HG03432 (cell line): ENCODE measurements around the gene DOK3.
A peak's percentile ranks its signal among the peaks of the same experiment; 100 is the strongest.
"Not testable (repeated sequence)": the region's sequence is repeated elsewhere in the genome, so short reads cannot be mapped to it uniquely, and the experiment has no call there.

Experiments
- ATAC-seq: cut with Tn5 transposase; IDR thresholded peaks from one replicate; pipeline ENCODE4 v1.9.1; 2021; ENCODE audit warnings: mild to moderate bottlenecking, moderate library complexity; ENCODE audit not compliant: unreplicated experiment

DOK3 gene

DNA sequence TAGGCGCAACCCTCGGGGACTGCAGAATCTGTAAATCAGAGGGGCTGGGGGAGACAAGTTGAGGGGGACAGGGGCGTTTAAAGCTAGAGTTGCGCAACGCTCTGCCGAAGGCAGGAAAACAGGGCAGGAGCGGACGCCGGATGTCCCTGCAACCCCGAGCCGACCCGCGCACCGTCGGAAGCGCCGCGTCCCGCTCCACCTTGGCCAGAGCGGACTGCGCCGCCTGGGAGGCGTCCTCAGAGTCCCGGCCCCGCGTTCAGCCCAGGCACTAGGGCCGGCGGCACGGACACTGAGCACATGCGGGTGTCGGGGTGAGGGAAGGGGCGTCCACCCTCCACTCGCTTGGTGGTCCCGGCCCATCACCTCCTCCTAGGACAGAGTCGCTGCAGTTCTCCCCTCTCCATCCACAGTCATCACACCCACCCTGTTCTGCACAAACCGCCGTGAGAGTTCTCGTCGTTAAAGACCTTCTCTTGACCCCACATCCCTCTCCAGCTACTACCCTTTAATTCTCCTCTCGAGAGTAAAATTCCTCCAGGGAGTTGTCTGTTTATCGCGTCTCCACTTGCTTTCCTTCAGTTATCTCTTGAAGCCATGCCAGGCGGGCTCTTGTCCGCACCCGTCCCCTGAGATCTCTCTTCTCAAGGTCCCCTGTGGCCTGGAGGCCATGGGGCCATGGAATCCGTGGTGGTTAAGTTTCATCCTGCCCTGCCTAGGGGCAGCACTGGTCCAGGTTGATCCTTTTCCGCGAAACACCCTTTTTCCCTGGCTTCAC lies 11.4 kb downstream of the DOK3 start:
- ATAC-seq, result peak; percentile 1

DNA sequence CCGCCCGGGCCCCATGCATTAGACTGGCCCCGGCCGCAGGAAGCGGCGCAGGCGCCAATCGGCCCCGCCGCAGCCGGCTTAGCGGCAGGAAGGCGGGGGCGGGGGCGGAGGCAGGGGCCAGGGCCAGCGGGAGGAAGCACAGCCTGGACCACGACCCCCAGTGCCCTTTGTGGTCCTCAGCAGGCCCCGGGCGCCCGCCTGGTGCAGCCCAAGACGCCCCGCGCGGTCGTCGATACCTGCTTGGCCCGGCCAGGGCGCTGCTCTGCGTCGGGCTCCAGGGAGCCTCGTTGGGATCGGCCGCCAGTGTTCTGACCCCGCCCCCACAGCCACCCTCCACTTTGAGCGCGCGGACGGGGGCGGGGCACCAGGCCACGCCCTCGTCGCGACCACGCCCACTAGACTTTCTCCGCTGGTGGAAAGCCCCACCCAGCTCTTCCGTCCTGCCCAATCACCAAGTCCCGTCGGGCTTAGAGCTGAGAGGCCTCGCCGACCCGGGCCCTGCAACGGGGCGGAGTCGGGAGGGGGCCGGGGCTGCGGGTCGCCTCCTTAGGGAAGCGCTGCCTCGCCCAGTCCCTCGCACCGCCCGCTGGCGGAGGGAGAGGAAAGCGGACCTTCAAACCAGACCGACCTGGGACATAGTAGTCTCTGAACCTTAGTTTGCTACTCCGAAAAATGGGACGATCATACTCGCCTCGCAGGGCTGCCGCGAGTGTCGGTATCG lies 12.2 kb downstream of the DOK3 start, which contains the start of gene PDLIM7:
PDLIM7 (minus strand) TSS at position 313 of the 721 bp plus-strand sequence. CDS start 1,092 bp downstream, outside the sequence.
- ATAC-seq, result peak; percentile 81

DNA sequence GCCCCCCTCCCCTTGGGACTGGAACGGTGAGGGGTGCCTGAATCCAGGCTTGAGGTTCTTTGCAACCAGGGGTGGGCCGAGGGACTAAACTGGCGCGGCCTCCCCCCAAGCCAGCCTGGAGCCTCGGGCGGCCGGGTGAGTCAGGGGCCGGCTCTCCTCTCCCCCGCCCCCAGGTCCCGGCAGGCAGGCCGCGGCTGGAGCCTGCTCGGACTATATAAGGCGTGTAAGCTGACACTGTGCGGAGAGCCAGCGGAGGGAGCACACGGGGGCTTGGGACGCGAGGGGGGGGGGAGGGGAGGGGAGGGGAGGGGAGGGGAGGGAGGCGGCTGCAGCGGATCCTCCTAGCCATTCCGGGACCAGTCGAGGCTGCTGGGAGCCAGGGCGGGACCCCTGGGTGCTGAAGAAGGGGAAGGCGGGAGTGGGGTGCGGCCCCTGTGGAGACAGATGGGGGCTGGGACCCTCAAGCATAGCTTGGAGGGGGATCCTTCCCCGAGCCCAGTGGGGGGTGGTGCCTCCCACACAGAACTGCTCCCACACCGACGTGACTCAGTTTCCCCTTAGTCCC lies 12.8 kb downstream of the DOK3 start:
- no peak for ATAC-seq

DNA sequence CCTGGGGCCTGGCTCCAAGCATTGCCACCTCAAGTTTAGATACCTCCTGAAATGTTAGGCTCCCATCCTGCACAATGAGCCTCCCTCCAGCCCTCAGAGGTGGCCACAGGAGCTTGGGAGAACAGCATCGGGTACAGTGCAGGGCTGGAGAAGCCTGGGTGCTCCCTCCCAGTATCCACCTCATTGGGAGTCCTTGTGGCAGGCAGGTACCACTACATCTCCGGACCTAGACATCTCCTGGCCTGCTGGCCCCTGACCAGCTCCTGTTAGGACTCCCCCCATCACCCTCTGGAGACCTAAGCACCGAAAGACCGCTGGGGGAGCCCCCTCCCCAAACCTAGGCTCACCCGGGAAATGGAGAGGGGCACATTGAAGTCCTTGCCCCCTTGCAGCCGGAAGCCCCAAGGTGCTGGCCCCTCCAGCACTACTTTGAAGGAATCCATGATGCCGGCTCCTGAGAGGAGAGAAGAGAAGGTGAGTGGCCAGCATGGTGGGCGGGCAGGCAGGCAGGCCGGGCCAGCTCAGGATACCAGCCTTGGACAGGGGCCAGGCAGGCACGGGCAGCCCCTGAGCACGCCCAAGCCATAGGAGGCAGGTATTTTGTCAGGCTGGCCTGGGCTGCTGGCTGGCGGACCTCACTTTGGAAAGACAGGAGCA lies 13.4 kb downstream of the DOK3 start:
- ATAC-seq, result no peak

DNA sequence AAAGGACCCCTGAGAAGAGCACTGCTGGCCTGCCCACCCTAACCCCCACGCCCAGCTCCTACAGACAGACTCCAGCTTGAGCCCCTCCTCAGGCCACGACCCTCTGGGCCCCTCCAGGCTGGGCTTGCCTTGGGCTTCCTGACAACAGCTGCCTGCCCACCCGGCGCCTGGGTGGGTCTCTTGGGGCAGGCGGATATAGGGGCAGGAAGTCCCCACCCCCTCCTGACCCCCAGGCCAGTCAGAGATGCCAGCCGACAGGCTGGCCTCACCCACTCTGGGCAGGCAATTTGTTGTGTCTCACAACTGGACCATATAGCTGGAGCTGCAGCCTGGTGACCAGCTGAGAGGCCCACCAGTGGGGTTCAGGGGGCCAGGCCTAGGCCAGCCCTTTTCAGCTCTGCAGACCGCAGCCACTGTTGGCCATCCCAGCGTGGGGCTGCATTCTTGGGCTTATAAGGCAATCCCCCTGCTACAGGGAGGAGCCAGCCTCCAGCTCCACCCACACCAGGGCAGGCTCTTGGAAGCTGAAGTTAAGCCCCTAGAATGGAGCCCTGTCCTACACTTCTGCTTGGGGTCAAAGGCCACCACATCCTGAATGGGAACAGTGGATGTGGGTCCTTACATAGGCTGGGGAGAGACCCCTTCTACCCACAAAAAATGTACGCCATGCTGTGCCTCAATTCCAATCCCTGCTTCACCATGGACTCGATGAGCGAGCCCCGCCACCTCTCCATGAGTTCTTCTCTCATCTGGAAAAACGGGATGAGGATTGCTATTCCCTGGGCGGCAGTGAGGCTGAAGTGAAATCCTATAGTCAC lies 14.2 kb downstream of the DOK3 start:
- no peak for ATAC-seq

DNA sequence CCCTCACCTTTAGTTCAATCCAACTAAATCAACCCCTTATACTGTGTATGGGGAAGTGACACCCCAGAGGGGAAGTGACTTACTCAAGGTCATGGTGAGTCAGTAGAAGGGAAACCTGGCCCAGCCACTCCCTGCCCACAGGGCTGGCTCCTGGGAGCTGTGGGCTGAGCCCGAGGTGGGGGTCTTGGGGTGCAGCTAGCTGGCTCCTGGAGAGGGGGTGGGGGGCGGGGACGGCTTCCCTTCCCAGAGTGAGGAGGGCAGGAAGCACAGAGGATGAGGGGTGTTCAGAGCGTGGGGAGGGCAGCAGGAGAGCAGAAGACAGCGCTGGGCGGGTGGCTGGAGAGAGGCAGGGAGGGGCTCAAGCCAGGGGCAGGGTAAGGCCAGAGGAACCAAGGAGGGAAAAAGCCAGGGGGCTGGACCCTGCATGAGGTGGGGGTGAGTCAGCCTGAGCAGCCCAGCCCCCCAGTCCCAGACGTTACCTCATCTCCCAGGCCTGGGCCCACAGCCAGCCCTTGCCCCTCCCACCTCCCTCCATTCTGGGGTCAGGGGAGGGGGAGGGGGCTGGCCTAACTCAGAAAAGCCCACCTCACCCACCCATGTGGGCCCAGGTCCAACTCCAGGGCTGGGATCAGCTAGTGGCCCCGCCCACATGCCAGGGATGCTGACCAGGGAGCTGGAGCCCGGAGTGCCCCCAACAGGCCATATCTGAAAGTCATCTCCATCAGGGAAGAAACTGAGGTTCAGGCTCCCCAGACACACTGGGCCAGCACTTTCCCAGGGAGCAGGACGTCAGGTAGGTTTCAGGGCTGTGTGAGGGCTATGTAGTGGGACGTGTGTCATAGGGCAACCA lies 15.1 kb downstream of the DOK3 start:
- no peak for ATAC-seq

DNA sequence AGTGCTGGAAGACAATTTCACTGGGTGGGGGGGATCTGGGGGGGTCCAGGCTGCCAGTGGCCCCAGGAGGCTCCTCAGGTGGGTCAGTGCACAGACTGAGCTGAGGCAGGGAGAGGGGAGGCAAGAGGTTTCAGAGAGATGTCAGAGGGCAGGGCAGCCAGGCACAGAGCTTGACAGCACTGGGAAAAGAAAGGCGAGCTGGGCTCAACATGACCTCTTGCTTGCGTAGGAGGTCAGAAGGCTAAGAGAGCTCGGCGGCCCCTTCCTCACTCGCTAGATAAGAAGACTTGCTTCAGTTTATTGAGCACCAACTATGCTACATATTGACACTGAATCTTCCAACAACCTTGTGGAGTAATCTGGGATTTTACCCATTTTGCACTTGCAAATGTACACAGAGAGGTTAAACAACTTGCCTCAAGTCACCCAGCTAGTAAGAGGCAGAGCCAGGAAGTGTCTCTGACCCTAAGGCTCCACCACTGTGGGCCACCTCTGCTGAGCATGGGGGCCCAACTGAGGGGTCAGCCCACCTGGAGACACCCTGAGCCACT lies 15.8 kb downstream of the DOK3 start:
- ATAC-seq, result no peak

DNA sequence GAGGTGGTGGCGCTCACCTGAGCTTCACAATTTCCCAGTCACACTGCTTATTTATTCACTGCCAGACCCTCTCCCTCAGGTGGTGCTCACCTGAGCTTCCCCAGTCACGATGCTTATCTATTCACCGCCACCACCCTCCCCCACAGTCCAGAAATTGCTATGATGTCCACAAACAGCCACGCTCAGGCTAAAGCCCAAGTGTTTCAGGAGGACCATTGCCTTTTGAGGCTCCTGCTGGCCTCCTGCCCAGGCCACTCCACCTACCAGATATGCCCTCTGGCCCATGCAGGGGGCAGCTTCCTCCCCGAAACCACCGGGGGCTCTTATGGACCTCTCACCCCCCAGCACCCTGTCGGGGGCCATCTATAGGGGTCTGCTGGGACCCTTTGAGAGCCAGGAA lies 16.8 kb downstream of the DOK3 start:
- ATAC-seq, result no peak

DNA sequence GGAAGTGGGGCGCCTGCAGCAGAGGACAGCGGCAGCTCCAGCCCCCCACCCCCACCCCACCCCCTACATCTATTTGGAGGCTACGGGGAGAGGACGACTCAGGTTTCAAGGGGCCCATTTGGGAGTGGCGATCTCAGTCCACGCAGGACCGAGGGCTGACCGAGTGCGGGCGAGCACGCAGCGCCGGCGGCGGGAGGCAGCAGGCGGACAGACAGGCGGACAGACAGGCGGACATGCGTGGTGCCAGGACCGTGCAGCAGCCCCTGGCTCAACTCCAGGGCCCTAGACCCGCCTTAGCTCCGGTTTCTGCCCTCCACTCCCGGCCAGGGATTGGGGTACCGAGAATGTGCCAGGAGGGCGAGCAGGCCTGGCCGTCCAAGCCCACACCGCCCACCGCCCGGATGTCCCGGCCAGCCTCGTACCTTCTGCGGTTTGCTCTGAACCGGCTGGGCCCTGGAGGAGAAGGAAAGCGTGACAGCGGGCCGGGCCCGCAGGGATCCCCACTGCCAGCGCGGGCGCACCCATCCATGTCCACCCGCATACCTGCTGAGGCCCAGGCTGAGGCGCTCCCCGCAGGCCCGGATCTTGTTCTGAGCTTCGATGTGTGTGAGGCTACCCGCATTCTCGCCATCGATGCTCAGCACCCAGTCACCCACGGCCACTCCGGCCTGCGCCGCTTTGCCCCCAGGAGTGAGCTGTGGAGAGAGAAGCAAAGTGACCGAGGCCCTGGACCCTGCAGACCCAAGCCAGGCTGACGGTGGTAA lies 17.5 kb downstream of the DOK3 start:
- ATAC-seq, result no peak

DNA sequence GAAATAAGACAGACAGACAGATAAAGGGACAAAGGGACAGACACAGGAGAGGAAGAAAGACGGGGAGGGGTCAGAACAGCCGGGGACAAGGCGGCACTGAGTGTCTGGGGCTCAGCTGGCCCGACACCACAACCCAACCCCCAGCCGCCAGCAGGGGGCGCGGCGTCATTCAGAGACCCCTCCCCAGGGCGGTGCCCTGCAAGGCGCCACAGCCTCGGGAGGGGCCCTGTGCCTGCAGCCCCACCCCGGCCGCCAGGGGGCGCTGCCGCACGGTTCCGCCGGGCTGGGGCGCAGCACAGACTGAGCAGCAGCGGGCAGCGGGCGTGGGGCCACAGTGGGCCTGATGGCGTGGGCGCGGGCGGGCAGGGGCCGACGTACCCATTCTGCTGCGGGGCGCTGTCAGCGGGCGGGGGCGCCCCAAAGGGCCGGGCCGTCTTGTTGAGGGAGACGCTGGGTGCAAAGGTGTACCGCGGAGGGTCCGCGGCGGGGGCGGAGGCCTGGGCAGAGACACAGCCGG lies 18.1 kb downstream of the DOK3 start:
- no peak for ATAC-seq

DNA sequence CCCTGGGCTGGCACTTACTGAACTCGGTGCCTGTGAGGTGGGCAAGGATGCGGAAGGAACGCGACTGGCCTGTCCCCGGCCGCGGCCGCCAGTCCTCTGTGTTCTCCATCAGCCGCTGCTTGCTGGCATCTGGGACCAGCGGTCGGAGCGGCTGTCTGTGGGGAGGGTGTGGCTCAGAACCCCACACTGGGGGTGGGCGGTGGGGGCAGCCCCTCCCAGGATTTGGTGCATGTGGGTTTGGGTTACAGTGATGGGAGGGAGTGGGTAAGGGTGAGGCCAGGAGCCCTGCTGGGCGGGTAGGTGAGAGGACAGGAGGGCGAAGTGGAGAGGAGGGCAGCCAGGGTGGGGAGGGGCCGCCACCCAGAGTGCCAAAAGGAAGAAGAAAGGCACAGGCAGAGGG lies 18.6 kb downstream of the DOK3 start:
- no peak for ATAC-seq

DNA sequence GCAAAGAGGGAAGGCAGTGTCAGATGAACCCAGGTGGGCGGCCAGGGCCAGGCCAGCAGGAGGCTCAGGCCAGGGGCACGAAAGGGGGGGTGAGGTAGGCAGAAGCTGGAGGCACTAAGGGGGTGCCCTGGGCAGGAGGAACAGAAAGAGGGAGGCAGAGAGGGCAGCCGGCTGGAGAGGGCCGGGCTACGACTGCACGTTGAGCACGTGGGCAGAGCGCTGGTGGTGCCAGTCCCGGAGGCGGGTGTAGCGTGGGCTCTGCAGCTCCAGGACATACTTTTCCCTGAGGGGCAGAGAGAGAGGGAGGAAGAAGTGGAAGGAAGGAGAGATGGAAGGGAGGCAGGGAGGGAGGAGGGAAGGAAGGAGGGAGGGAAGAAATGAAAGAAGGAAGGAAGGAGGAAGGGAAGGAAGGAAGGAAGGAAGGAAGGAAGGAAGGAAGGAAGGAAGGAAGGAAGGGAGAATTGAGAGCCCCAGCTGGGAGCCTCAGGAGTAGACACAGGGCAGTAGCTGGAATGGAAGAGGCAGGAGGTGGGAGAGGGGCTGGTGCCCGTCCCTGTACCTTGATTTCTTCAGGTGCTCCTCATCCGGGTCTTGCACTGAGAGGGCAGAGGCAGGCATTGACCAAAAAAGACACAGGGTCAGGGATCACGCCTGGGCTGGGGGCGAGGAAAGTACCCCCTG lies 19.2 kb downstream of the DOK3 start:
- no peak for ATAC-seq

DNA sequence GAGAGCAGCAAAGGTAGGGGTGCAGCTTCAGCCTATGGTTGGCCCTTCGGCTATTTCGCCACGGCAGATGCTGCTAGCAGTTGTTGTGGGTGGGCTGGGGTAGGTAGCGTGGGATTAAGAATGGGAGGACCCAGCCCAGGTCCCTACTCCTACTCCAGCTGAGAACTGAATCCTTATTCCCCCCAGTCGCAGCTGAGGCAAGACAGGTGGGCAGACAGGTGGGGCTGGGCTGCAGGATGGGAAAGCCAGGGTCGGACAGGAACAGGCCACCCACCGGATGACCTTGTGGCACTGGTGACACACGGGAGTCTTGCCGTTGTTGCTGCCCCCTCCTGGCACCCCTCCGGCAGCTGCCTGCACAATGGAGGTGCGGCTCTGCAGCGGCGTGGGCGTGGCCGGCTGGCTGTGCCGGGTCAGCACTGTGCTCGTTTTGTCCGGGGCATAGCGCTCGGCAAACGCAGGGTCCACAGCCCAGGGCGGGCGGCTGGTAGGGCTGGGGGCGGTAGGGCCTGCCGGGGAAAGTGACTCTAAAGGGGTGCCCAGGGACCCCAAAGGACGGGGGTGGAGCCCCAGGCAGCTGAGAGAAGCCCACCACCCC lies 20.4 kb downstream of the DOK3 start:
- ATAC-seq, result no peak

DNA sequence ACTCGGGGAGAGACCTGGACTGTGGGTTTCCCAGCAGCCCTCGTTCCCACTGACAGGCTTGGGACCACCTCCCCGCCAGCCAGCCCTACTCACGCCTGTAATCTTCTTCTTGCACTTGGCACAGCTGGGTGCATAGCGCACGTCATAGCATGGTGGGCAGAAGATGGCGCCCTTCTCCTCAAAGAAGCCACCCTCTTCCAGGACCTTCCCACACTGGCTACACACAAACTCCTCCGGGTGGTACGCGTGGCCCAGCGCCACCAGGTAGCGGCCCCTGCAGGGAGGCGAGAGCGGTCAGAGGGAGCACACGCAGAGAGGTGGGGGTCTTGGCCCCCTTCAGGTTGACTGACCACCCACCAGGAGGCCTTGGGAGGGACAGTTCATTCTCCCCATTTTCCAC lies 21.7 kb downstream of the DOK3 start:
- no peak for ATAC-seq

DNA sequence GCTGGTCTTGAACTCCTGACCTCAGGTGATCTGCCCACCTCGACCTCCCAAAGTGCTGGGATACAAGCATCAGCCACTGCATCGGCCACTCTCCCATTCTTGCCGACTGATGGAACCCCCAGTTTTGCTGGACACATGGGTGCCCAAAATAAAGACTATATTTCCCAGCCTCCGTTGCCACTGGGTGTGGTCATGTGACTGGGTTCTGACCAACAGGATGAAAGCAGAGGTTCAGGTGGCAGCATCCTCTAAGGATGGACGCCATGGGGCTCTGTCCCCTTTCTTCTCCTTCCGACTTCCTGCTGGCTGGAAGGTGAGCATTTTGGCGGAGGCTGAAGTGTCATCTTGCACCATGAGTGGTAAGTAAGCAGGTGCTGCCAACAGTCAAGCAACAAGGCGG lies 22.5 kb downstream of the DOK3 start:
- ATAC-seq, result no peak

DNA sequence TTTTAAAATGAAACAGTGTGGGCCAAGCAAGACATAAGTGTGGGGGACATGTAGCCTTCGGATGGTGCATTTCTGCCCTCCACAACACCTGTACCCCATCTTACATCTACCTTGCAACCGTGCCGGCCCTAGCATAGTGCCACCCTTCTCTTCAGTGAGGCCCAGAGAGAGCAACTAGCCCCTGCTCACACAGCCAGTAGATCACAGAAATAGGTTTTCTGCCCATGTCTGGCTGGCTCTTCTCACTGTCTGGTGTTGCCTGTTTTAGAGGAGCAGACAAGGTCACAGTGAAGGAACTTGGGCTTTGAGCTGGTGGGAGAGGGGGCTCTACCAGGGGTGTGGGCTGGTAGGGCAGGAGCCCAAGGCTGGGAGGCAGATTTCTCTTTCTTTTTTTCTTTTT lies 23.4 kb downstream of the DOK3 start:
- no peak for ATAC-seq

DNA sequence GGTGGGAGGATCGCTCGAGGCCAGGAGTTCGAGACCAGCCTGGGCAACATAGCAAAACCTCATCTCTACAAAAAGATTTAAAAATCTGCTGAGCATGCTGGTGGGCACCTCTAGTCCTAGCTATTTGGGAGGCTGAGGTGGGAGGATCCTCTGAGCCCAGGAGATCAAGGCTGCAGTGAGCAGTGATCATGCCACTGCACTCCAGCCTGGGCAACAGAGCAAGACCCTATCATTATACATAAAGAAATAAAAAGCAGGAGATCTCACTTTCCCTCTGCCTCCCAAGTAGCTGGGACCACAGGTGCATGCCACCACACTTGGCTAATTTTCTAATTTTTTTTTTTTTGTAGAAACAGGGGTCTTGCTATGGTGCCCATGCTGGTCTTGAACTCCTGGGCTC lies 23.9 kb downstream of the DOK3 start:
- ATAC-seq, result not testable (repeated sequence)
